NOMO-1 (cell line): ENCODE measurements around the gene TMEM219.

Experiments used
- DNase-seq, 2 experiments: peaks; one replicate each; lab custom pipeline; 2025; ENCODE audit not compliant: unreplicated experiment in 2 of 2; lab: John Stamatoyannopoulos, UW

The TMEM219 gene

DNA sequence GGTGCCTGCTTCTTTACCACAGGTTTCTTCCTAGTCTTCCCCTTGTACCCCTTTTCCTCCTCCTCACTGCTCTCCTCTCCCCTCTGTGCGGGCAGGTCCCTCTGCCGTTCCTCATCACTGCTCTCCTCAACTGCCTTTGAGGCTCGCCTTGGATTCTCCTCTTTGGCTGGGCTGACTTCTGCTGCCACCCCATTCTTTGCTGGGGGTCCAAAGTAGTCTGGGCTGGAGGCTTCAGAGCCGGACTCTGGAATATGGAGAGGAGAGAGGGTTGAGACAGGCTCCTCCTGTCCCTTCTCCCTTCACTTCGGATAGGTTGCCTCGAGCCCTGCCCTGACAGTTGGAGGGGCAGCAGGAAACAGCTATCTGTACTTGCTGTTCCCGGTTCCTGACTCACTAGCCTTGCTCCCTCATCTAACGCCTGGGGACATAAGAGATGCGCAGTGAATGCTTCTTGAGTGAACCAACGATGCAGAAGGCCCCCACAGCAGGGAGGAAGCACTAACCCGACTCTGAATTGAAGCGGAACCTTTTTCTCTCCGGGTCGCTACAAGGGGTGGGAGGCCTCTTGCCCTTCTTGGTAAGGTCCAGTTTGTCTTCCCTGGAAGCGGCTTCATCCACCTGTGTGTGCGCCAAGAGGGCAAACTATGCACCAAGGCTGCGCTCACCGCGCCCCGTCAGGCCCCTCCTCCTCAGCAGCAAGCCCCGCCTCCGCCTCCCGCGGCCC, 32.9 kb downstream of the TMEM219 start:
- peak in 1 of 2 experiments; percentile 56 for DNase-seq

DNA sequence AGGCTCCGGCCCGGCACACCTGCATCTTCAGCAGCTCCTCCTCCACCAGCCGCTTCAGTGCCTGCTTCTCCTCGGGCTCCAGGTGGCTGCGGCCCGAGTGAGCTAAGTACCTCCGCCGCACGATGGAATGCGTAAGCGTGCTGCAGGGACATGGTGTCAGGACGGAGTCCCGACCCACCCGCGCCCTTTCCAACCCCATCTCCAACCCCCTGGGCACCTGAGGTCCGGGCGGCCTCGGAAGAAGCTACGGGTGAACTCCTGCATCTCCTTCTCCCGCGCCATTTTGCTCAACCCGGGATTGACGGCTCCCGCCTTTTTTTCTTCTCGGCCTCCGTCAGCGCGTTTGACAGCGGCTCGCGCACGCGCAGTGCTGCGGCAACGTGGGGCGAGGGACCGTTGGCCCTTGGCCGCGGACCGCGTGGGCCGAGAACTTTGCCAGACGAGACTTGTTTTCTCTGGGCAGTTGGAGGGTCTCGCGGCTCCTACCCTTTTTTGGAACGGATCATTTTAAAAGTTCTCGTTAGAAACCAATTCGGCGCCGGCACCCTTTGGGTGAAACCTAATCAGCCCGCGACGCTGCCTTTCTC, 33.5 kb downstream of the TMEM219 start, which contains the start of gene HIRIP3:
HIRIP3 (minus strand) TSS at position 294 of the 587 bp plus-strand sequence; CDS start at position 282, 12 bp downstream.
- DNase-seq: peak; percentile 82 to 90

DNA sequence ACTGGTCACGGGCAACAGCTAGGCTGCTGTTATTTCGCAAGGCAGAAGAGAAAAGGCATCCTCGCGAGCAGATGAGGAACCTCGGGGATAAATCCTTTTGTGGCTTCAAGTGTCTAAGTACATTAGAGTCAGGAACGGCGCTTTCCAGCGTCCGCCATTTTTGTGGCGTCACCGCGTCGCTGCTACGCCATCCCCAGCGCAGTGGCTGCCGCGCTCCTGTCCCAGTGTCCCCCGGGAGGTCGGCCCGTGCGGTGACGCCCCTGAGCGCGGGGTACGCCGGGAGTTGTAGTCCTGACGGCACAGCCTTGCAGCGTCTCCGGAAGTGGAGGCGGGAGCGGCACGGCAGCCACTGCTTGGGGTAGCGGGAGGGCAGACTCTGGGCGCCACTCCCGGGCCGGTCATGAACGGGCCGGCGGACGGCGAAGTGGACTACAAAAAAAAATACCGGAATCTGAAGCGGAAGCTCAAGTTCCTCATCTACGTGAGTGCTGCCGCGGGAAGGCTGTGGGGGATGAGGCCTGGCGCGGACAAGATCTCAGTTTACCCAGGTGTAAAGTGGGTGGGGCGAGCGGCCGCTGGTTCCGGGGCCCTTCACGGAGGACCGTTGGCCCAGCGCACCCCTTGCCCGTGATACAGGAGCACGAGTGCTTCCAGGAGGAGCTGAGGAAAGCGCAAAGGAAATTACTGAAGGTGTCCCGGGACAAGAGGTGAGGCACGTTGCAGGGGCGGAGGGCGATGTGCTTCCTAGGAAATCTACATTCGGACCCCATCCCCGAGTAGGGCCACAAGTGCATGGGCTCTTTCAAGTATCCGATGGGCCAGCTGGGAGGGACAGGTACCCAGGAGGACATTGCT, 34.3 kb downstream of the TMEM219 start, which contains the start of gene INO80E:
INO80E (plus strand) TSS at position 331 of the 855 bp plus-strand sequence; CDS start at position 401, 70 bp downstream.
- DNase-seq: peak; percentile 97

DNA sequence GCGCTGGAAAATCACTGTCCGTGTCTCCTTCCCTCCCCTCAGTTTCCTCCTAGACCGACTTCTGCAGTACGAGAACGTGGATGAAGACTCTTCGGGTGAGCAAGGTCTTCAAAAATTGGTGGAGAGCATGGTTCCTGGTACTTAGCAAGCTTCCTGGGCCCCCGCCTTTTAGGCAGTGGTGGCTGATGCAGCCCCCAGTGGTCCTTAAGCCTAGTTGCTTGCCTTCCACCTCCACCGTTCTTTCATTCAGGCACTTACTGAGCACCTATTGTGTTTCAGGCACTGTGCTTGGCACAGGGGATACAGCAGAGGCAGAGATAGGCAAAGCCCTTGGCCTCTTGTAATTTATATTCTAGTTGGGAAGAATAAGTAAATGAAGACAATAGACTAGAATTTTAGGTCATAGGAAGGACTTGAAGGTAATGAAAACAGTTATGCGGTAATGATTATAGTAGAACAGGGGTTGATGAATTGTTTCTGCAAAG, 34.9 kb downstream of the TMEM219 start:
- DNase-seq: no peak

DNA sequence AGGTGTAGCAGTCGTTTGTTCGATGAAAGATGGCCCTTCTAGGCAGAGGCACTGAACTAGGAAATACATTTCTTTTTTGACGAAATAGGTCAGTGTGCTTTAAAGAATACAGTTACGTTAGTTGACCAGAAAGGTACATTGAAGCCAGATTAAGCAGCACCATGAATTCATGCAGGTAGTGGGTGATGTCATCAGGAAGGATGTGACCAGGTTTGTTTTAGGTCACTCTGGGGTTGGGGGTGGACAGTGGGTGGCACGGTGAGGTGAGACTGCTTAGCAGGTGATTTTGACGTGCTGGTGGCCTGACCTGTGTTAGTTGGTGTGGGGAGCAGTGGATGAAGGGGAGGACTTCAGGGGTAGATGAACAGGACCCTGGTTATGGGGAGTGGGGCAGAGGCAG, 37.7 kb downstream of the TMEM219 start:
- no peak for DNase-seq

DNA sequence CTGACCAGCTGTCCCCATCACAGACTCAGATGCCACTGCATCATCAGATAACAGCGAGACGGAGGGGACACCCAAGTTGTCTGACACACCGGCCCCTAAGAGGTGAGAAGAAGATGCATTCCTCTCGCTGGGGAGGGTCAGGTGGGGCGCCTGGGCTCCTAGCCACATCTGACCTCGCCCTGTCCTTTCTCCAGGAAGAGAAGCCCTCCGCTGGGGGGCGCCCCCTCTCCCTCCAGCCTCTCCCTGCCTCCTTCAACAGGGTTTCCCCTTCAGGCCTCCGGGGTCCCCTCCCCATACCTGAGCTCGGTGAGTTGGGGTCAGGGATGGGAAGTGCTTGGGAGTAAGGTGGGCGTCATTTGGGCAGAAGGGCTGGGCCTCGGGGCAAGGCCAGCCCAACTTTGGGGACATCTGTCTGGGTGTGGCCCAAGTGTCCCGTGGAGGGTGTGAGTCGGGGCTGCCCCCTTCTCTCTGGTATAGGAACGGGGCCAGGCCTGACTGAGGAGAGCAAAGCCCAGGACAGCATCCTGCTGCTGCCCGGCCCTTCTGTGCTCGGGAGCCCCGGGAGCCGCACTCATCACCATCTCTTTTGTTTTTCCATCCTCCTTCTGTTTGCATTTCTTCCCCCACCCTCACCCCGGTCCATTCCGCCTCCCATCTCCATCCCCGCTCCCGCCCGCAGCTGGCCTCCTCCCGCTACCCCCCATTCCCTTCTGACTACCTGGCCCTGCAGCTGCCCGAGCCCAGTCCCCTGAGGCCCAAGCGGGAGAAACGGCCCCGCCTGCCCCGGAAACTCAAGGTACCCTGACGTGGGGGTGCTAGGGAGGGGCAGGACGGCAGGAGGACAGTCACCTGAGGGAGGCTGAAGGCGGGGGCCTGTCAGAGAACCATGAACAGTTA, 39.1 kb downstream of the TMEM219 start:
- no peak for DNase-seq

DNA sequence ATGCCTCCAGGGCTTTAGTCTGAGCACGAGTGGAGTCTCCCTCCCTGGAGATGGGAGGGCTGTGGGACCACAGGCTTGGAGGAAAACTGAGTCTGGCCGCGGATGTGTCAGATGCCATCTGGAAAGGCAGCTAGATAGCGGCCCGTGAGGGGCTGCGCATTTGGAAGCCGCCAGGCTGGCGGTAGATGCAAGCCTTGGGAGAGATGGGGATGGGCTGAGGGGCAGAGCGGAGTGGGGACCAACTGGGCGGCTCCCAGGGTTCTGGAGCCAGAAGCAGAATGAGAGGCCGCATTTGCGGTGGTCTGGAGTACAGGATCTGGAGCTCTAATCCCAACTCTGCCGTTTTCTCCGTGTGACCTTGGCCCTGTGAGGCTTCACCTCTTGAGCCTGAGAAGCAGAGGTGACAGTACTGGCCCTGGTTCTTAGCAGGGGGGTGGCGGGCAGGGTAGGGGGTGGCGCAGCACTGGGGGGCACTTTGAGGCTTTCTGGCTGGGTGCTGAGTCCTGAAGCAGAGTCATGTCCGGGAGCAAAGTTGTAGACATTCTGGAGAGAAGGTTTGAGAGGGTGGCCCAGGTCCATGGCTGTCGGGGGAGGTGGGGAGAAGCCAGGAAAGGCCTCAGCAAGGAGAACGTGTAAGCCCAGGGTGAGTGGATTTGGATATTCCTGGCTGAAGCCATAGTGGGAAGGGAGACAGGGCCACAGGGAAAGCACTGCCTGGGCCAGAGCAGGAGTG, 40.9 kb downstream of the TMEM219 start:
- no peak for DNase-seq

DNA sequence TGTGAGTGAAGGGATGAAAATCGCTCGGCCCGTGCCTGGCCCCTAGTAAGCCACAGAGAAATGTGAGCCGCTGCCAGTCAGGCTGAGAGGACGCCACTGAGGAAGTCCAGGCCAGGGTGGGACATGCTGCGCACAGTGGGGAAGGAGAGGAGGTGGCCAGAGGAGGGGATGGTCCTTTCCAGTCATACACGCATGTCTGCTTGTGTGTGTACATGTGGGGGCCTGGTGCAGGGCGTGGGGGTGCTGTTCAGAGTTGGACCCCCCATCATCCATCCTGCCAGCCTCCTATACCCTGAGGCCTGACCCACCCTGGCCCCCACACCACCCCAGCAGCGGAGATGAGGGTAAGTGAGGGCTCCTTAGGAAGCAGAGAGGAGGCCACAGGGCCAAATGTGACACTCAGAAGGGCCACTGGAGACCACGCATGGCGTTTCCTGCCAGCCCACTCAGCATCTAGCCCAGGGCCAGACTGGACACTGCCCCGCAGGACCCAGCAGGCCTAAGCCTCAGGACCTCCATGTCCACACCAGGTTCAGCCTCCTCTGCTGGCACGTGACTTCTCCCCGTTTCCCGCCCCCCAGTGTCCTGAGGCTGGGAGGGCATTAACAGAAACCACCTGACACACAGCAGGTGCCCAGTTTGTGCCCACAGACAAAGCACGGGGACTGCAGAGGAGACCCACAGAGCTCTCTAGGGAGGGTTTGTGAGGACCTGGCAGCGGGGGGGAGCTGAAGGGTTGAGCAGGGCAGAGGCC, 42.0 kb downstream of the TMEM219 start:
- DNase-seq: no peak

DNA sequence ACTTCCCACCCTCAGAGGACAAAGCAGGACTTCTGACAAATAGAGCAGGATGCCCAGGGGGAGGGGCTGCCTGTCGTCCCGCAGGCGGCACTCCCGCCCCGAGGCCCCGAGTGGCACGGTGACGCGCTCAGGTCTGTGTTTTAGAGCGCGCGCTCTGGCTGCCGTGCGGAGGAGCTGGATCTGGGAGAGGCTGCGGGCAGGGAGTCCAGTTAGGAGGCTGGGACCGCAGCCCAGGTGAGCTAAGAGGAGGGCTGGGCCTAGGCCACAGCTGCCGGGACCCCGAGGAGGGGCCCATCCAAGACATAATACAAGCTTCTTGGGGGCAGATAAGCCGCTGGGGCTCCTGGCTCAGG, 42.5 kb downstream of the TMEM219 start:
- DNase-seq: no peak

DNA sequence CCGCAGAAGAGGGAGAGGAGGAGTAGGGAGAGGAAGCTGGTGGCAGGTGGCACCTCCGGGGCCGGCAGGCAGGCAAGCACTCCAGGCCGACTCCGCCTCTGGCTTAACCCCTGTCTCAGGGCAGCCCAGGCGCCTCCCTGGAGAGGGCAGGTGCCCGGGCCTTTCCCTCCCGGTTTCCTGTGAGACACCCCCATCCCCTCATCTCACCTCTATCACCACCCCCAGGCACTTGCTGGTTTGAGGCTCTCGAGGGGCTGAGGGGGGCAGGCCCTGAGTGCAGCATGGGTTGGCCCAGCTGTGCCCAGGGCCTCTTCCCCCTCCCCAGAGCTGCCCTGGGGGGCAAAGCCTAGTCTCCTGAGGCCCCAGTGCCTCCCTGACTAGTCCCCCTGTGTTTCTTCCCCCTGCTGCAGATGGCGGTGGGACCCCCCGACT, 42.9 kb downstream of the TMEM219 start:
- no peak for DNase-seq

DNA sequence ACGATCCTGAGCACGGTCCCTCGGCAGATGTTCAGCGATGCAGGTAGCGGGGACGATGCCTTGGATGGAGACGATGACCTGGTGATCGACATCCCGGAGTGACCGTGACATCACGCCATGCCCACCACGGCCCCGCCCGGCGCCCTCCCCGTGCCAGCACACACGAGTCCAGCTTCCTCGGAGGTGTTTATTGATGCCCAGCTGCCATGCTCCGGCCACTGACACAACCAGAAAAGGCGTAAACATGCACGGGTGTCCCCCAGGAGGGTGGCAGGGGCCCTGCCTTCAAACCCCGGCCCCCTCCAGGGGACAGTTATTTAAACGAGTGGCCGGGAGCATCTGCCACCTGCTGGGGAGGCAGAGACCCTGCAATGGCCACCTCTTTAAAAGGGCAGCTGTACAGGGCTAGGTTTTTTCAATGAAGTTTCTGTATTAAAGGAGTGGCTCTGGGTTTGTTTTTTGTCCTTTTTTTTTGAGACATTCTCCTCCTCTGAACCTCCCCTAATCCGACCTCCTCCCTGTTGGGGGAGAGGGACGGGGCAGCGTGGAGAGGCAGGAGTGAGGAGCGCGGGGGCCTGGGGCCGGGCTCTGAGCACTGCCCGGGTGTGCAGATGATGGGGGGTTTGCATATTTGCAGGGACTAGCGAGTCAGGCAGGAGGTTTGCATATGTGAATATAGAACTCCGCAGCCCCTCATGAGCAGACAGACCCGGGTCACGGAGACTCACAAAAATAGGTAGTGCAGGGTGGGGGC, 43.6 kb downstream of the TMEM219 start:
- peak in 1 of 2 experiments; percentile 30 for DNase-seq

DNA sequence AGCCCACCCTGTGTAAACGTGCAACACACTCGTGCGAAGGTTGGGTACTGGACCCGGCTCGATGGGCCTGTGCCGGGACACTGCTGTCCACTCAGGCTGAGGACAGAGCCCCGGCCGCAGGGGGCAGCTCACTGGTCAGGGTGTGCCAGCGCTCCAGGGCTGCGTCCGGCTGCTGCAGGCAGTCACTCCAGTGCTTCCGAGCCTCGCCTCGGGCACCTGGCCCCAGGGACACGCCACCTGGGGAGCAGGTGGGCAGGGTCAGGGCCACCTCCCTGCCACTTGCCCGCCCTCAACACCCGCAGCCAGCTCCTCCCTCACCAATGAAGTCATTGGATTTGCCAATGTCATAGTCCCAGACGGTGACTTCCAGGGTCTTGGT, 44.2 kb downstream of the TMEM219 start:
- DNase-seq: no peak

DNA sequence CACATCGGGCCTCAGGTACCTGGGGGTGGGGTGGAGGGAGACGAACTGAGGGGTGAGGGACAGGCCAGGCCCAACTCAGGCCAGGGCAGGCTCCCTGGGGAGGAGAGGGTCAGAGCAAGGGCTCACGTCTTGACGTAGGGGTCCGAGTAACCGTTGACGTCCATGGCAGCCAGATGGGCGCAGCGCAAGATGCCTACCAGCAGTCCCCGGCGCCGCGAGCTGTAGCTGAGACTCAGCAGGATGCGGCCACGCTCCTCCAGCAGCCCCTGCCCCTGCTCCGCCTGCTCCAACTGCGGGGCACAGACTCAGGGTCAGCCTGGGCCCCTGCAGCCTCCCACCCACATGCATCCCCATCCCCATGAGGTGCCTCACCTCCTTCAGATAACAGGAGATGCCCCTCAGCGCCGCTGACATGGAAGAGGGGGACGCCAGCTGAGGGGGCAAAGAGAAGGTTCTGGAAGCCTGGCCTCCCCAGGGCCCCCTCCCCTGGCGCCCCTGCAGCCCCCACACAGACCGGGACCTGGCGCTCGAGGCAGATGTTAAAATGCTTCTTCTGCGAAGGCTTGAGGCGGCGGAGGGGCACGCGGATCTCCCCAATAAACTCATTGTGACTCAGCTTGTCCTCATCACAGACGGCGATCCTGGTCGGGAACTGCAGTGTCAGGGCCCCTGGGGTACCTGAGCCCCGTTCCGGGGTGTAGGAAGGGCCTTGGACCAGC, 44.9 kb downstream of the TMEM219 start:
- DNase-seq: no peak

DNA sequence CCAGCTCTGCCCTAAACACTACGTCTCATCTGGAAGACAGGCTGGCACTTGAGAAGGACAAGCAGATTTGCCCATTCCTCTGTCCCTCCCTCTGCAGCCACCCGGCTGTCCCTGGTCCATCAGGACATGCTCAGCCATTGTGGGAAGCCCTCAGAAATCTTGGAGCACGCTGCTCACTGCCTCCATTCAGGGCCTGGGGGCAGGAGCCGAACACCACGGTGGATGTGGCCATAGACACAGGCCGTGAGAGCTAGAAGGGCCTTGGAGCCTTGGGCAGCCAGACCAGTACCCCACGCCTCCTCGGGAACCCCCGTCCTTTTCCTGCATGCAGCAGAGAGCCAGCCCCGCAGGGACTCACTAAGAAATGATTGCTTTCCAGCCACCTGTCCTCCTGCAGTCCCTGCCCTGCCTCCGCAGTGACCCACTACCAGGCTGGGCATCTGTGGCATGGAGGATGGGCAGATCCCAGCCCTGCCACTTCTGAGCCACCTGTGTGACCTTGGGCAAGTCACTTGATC, 45.6 kb downstream of the TMEM219 start:
- no peak for DNase-seq

DNA sequence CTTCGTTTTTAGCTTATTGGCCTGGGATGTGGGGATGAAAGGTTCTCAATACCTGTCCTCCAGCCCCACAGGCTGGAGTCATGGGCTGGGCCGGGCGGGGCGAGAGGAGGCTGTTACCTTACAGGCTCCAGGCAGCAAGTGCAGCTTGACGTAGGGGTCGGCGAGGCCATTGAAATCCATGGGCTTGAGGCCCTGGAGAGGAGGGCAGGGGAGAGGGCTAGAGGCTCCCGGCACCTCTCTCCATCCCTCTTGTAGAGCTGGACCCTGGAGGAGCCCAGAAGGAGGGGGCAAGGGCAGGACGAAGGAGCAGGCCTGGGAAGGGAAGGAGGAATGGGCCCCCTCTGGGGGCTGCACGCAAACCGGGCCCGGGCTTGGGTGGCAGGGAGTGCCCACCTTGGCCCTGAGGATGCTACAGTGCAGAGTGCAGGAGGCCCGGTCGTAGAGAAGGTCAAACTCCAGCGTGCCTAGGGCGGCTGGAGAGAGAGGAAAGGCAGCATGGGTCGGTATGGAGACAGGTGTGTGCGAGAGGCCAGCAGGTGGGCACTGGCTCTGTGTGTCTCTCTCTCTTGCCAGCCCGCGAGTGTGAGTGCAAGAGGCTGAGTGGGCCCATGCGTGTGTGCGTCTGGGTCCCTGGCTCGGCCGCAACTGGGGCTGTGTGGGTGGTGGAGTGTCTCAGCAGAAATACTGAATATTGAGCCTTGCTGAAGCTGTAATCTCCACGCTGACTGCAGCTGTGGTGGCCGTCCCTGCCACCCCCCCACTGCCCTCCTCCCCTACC, 47.4 kb downstream of the TMEM219 start:
- DNase-seq: no peak

DNA sequence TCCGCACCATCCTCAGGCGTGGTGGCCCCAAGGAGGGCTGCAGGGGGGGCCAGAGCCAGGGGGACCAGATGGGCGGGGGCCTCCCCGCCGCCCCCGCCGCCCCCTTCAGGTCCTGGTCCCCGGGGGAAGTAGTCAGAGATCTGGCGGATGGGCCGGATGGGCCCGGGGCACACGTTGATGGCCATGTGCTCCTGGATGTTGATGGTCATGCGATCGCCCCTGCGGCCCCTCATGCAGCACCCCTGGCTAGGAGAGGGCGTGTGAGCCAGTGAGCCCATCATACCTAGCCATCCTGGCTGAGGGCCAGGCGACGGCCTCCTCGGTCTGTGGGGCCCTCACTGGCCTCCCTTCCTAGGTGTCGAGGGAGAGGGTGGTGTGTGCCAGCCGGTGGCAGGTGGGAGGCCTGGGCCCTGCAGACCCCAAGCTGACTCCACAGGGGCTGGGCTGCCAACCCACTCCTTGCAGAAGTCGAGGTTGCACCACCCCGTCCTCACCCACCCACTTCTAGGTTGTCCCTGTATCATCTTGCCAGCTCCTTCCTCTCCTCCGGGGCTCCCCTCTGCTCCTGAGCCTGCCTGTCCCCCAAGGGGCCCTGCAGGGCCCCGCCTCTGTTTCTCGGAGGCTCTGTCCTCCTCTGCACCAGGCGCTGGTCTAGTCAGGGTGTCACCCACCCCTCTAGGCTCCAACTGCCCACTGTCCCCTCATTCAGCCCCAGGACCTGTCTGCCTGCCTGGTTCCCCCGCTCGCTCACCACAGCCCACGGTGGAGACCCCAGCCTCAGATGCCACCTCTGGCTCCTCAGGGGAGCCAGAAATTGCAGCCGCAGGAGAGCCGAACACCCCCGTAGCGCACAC, 48.3 kb downstream of the TMEM219 start:
- no peak for DNase-seq
